ENCODE data around the gene EXD2.
"Not testable (repeated sequence)": the region's sequence is repeated elsewhere in the genome, so short reads cannot be mapped to it uniquely, and the experiment has no call there.

EXD2 gene

DNA sequence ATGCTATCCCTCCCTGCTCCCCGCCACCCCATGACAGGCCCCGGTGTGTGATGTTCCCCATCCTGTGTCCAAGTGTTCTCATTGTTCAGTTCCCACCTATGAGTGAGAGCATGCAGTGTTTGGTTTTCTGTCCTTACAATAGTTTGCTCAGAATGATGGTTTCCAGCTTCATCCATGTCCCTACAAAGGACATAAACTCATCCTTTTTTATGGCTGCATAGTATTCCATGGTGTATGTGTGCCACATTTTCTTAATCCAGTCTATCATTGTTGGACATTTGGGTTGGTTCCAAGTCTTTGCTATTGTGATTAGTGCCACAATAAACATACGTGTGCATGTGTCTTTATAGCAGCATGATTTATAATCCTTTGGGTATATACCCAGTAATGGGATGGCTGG lies 86.1 kb downstream of the EXD2 start:
- H3K27me3 Mint-ChIP-seq, H3K9me3 Mint-ChIP-seq, H3K4me3 Mint-ChIP-seq, H3K4me1 Mint-ChIP-seq, H3K27ac Mint-ChIP-seq, H3K36me3 Mint-ChIP-seq: not testable (repeated sequence)

DNA sequence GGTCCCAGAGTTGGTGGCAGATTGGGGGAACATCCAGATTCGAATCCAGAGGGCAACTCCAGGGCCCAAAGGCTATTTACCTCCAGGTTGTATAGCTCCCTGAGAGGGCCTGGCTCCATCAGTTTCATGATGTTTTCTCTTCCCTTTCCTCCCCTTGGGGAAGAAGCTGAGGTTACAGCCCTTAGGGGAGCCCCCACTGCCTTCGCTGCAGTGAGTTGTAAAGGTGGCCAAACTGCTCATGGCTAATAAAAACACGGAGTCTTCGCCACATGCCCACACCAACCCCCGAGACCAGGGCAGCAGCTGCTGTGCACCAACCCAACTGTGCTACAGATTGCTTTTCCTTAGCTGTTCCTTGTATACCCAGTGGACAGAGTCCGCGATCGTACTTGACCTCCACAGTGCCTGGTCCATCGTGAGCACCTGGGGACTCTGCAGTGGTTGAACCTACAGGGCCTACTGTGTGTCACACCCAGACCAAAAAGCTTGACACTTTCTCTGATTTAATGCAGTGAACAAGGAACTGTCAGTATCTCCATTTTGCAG lies 89.5 kb downstream of the EXD2 start:
- no peak overlapping the region for H3K4me3 Mint-ChIP-seq
- no peaks in the 10 kb centered on the region for H3K9me3 Mint-ChIP-seq
- H3K4me1 Mint-ChIP-seq = no peaks in the 10 kb centered on the region
- no peaks in the 10 kb centered on the region for H3K36me3 Mint-ChIP-seq
- peaks cover 3% of the 10 kb centered on the region for H3K27me3 Mint-ChIP-seq
- no peak overlapping the region for H3K27ac Mint-ChIP-seq

GRCh38 chr14:69281450-69282169 lies 90.3 kb downstream of the EXD2 start:
- Mint-ChIP-seq H3K9me3 (no peaks in the 10 kb centered on the region), H3K27me3 (peaks cover 3% of the 10 kb centered on the region), H3K4me1 (no peaks in the 10 kb centered on the region), H3K4me3 (no peak overlapping the region), H3K27ac (no peak overlapping the region), H3K36me3 (no peaks in the 10 kb centered on the region)

- Mint-ChIP-seq H3K27ac (no peak overlapping the region), H3K36me3 (no peaks in the 10 kb centered on the region), H3K9me3 (no peaks in the 10 kb centered on the region), H3K4me3 (no peak overlapping the region), H3K4me1 (no peaks in the 10 kb centered on the region), H3K27me3 (peaks cover 3% of the 10 kb centered on the region)
These were observed 91.2 kb downstream of the EXD2 start for GRCh38 chr14:69282448-69282847.

GRCh38 chr14:69284170-69284569 lies 92.9 kb downstream of the EXD2 start:
- Mint-ChIP-seq H3K9me3 (no peaks in the 10 kb centered on the region), H3K36me3 (no peaks in the 10 kb centered on the region), H3K27me3 (peaks cover 3% of the 10 kb centered on the region), H3K27ac (no peak overlapping the region), H3K4me1 (no peaks in the 10 kb centered on the region), H3K4me3 (no peak overlapping the region)

DNA sequence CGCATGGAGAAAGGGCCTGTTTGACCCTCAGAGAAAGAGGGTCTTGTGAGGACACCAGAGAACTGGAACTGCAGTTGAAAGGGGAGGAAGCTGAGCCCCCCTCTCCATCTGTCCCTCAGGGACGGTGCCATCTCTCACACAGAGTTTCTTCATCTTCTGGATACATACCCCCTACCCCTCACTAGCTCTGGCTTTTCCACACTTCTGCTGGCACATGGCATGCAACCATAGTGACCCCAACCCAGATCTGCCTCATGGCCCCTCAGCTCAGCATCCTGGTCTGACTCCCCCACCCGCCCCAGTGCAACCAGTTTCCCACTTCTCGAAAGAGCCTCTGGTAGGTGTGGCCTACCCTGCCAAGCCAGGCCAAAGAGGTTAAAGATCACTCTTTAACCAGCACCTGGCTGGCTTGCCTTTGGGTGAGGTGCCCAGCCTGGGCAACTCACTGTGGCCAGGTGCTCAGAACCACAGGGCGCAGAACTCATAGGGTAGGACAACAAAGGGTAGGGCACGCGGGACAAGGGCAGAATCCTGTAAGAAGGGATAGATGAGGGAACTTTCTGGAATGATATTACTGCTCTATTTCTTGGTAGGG lies 94.5 kb downstream of the EXD2 start:
- no peaks in the 10 kb centered on the region for H3K4me1 Mint-ChIP-seq
- no peaks in the 10 kb centered on the region for H3K27me3 Mint-ChIP-seq
- H3K9me3 Mint-ChIP-seq = no peaks in the 10 kb centered on the region
- H3K27ac Mint-ChIP-seq = no peak overlapping the region
- H3K36me3 Mint-ChIP-seq = no peaks in the 10 kb centered on the region
- no peak overlapping the region for H3K4me3 Mint-ChIP-seq

DNA sequence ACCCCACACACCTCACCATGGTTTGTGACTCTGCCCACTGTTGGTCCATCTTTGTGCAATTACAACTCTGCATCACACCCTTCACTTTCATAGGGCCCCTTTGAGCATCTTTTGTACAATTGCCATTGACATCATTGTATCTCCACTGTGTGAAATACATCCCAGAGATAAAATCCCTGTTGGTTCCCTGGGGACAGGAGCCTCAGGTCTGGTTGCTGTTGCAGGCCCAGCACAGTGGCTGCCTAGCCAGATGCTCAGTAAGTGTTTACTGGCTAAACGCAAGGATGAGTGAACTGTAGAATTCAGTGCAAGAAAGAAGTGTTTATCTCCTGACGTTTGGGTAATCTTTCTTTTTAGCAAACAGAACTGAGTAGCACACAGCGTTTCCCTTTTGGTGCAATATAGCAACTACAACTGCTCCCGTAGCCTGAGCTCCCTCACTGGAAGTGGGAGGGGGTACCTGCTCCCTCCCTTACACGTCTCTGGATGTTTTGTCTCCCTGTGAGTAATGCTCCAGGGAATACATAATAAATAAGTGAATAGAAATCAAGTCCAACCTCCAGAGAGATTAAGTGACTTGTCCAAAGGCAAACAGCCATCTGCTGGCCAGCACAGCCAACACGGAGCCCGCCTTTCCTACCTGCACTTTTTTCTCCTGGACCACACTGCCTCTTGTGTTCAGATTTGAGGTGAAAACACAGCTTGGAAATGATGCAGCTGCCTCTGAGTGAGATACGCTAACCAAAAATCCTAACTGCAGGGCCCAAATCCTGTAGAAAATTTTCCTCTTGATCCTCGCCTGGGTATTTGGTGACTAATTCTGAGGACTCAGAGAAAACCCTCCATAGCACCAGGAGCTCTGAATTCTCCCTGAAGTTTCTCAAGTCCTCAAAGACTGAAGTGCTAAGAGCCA lies 96.1 kb downstream of the EXD2 start:
- Mint-ChIP-seq H3K36me3 (no peaks in the 10 kb centered on the region), H3K9me3 (no peaks in the 10 kb centered on the region), H3K4me3 (no peak overlapping the region), H3K27me3 (no peaks in the 10 kb centered on the region), H3K4me1 (no peaks in the 10 kb centered on the region), H3K27ac (no peak overlapping the region)

DNA sequence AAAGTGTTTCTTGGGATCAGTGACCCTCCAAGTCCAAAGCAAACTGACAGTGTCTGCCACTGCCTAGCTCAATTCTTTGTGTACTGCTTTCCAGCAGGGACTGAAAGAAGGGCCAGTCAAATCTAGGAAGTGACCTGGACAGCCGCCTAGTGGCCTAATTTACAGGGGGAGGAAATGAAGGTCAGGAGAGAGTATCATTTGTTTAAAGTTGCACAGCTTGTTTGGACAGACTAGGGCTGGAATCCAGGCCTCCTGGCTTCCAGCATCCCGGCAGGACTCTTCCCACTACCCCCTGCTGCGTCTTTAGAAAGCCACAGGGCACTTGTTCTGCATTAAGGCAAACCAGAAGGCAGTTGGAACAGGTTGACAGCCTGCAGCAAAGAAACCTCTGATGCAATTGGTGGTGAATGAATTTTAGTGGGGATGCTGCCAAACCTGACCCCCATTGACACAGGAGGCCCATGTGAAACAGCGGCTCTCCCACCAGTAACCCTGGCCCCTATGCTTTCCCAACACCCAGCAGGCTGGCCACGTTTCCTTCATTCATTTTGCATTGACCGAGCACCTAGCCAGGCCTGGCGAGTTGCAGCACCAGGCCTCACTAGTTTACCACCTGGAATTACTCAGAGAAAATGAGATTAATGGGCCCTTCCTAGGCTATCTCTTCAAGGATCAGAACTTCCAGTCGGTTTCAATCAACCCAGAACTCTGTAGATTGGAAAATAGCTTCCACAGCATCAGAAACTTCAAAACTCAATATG lies 96.9 kb downstream of the EXD2 start:
- no peak overlapping the region for H3K4me3 Mint-ChIP-seq
- no peak overlapping the region for H3K27ac Mint-ChIP-seq
- H3K27me3 Mint-ChIP-seq = no peaks in the 10 kb centered on the region
- H3K4me1 Mint-ChIP-seq = no peaks in the 10 kb centered on the region
- H3K9me3 Mint-ChIP-seq = no peaks in the 10 kb centered on the region
- no peaks in the 10 kb centered on the region for H3K36me3 Mint-ChIP-seq

DNA sequence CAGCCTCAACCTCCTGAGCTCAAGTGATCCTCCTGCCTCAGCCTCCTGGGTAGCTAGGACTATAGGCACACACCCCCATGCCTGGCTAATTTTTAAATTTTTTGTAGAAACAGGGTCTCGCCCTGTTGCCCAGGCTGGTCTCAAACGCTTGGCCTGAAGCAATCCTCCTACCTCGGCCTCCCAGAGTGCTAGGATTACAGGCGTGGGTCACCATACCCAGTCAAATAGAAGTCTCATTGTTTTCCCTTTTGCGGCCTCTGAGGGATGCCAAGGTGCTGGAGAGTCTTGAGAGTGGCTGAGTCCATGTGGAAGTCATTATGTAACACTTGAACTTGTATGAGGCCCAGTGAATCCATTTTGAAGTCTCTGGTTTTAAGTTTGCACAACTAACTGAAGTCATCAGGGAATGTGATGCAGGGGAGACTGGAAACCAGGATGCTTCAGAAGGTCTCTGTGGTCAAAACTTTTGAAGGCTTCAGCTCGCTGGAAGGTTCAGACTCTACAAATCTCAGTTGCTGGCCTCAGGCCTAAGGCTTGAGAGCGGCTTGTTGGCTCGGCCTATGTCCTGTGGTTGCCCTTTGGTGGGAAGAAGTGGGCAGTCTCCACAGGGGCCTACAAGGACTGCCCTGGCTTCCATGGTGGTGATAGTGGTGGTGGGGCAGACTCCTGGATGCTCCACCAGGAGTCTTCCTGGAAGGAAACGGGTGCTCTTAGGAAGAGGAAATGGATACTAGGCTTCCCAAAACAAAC lies 97.8 kb downstream of the EXD2 start:
- H3K27ac Mint-ChIP-seq = no peak overlapping the region
- H3K4me3 Mint-ChIP-seq = no peak overlapping the region
- no peaks in the 10 kb centered on the region for H3K9me3 Mint-ChIP-seq
- no peaks in the 10 kb centered on the region for H3K4me1 Mint-ChIP-seq
- no peaks in the 10 kb centered on the region for H3K27me3 Mint-ChIP-seq
- H3K36me3 Mint-ChIP-seq = no peaks in the 10 kb centered on the region

DNA sequence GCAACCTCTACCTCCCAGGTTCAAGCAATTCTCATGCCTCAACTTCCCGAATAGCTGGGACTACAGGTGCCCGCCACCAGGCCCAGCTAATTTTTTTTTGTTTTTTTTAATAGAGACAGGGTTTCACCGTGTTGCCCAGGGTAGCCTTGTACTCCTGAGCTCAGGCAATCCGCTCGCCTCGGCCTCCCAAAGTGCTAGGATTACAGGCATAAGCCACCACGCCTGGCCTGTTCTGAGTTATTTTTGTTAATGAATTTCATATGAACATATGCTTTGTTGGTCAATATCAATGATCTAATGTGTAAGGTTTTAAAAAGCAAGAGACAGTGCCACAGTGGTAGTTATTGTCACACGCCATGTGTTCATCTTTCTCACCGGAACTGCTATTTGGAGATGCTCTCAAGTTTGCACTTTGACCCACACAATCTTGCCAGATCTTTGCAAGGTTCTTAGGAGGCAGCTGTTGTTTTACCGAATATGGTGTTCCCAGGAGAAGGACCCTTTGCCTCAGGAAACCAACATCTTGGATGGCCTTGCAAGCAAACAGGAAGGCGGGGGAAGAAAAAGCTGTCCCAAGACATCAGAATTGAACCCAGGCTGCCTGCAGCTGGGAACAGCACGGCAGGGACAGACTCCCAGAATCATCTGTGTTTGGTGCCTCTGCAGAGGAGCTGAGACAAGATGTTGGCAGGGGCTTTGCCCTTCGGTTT lies 98.7 kb downstream of the EXD2 start:
- H3K9me3 Mint-ChIP-seq = no peaks in the 10 kb centered on the region
- H3K36me3 Mint-ChIP-seq = no peaks in the 10 kb centered on the region
- H3K27me3 Mint-ChIP-seq = no peaks in the 10 kb centered on the region
- H3K27ac Mint-ChIP-seq = no peak overlapping the region
- H3K4me3 Mint-ChIP-seq = no peak overlapping the region
- H3K4me1 Mint-ChIP-seq = no peaks in the 10 kb centered on the region

DNA sequence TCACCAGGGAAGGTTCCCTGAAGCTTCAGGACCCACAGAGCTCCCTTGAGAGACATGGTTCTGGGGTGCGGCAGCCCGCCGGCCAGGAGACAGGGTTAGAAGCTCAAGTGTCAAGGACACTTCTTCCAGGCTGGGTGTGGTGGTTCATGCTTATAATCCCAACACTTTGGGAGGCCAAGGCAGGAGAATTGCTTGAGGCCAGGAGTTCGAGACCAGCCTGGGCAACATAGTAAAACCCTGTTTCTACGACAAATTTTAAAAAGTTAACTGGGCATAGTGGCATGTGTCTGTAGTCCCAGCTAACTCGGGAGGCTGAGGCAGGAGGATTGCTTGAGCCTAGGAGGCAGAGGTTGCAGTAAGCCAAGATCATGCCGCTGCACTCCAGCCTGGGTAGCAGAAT lies 99.6 kb downstream of the EXD2 start:
- not testable (repeated sequence) for H3K9me3 Mint-ChIP-seq, H3K4me3 Mint-ChIP-seq, H3K27me3 Mint-ChIP-seq, H3K36me3 Mint-ChIP-seq, H3K27ac Mint-ChIP-seq, H3K4me1 Mint-ChIP-seq

DNA sequence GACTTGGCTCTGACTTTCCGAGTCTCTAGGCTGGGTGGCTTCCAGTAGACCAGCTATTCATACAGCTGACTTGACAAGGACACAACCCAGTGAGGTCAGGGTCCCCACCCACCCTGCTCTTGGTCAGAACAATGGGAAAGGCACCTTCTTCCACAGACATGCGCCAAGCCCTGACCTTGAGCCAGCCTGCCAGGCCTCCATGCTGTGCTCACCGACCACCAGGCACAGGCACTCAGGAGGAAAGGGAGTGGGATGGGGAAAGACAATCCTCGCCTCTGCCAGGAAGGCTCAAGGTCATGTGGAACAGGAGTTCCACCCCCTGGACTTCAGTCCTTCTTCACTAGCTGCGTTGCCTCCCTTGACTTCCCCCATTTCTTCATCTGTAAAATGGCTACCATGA lies 100.1 kb downstream of the EXD2 start:
- Mint-ChIP-seq H3K9me3 (no peaks in the 10 kb centered on the region), H3K4me1 (no peaks in the 10 kb centered on the region), H3K4me3 (no peak overlapping the region)

GRCh38 chr14:69291891-69292561 lies 100.7 kb downstream of the EXD2 start:
- Mint-ChIP-seq H3K27me3 (no peaks in the 10 kb centered on the region), H3K9me3 (no peaks in the 10 kb centered on the region), H3K4me1 (no peaks in the 10 kb centered on the region), H3K27ac (no peak overlapping the region), H3K4me3 (no peak overlapping the region), H3K36me3 (no peaks in the 10 kb centered on the region)

More for the DNA sequence above, 100.1 kb downstream of the EXD2 start:
- Mint-ChIP-seq H3K27ac (no peak overlapping the region), H3K27me3 (no peaks in the 10 kb centered on the region), H3K36me3 (no peaks in the 10 kb centered on the region)
